HG03095 (cell line): ENCODE data around the gene ORAI2.
"Not testable (repeated sequence)": the region's sequence is repeated elsewhere in the genome, so short reads cannot be mapped to it uniquely, and the experiment has no call there.

Experiments
- ATAC-seq: cut with Tn5 transposase; IDR thresholded peaks from one replicate; pipeline ENCODE4 v1.9.1; 2021; ENCODE audit warnings: moderate library complexity; ENCODE audit not compliant: unreplicated experiment

The ORAI2 gene

GRCh38 chr7:102468478-102469350 is 35.3 kb downstream of the ORAI2 start:
- ATAC-seq, result no peak

GRCh38 chr7:102469351-102469971 is 36.1 kb downstream of the ORAI2 start:
- ATAC-seq, result no peak

- ATAC-seq, result no peak
These were observed 36.8 kb downstream of the ORAI2 start for GRCh38 chr7:102469972-102470825.

GRCh38 chr7:102471791-102472125 is 38.4 kb downstream of the ORAI2 start:
- no peak for ATAC-seq

- no peak for ATAC-seq
These were observed 39.0 kb downstream of the ORAI2 start for GRCh38 chr7:102472126-102473041.

GRCh38 chr7:102473271-102473991 is 40.1 kb downstream of the ORAI2 start:
- no peak for ATAC-seq

GRCh38 chr7:102474116-102474515 is 40.7 kb downstream of the ORAI2 start:
- not testable (repeated sequence) for ATAC-seq

- not testable (repeated sequence) for ATAC-seq
These were observed 41.5 kb downstream of the ORAI2 start for GRCh38 chr7:102474736-102475435.

GRCh38 chr7:102478314-102479208 is 45.2 kb downstream of the ORAI2 start, which contains the start of gene POLR2J:
Gene POLR2J (minus strand): TSS chr7:102478922. CDS start chr7:102478860, 62 bp downstream.
- peak; percentile 87 for ATAC-seq

- ATAC-seq, result peak; percentile 28
These were observed 45.8 kb downstream of the ORAI2 start for GRCh38 chr7:102479209-102479584.

- not testable (repeated sequence) for ATAC-seq
These were observed 46.7 kb downstream of the ORAI2 start for GRCh38 chr7:102479982-102480637.

GRCh38 chr7:102481962-102482361 is 48.6 kb downstream of the ORAI2 start:
- ATAC-seq, result not testable (repeated sequence)

GRCh38 chr7:102484317-102484716 is 50.9 kb downstream of the ORAI2 start:
- ATAC-seq, result not testable (repeated sequence)

GRCh38 chr7:102490529-102491075 is 57.2 kb downstream of the ORAI2 start:
- ATAC-seq, result peak; percentile 36

- peak; percentile 34 for ATAC-seq
These were observed 60.0 kb downstream of the ORAI2 start for GRCh38 chr7:102493220-102493935.

- ATAC-seq, result peak; percentile 2
These were observed 60.7 kb downstream of the ORAI2 start for GRCh38 chr7:102494026-102494425.
